ENCODE measurements around the gene NPHS1. TPM values are rescaled to one million over a fixed set of nuclear protein-coding genes. Genes with fewer than 3 reads are reported as not detected.
A peak's percentile ranks its signal among the peaks of the same experiment; 100 is the strongest.

NPHS1 gene
- total RNA-seq, 4 donors from 2014 or later, result not detected

DNA sequence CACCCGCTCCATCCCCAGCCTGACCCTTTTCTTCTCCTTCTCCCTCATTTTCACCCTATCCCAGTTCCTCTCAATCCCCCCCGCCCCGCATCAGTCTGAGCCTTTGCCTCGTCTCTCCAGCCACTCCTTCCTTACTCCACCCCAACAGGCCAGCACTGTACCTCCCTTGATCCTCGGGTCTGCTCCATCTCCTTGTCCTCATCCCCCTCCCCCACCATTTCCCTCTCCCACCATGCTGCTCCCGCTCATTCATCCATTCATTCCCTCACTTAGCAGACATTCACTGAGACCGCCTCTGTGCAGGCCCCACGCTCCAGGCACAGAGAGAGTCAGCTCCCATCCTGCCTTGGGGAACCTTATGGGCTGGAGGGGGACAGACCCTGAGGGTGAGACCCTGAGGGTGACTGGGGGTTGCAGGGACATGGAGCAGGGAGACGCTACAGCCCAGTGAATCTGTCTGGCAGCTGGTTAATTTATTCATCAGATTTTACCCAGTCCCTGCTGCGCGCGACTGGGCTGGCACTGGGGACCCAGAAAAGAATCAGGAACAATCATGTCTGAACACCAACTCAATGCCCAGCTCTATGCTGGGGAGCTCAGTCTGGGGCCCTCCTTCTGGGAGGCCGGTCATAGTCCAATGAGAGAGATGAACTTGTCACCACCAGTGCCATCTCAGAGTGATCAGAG is 76.1 kb downstream of the NPHS1 start:
- H3K9me3 ChIP-seq, result no peaks in the 10 kb centered on the region
- peaks cover 0 to 37% of the 10 kb centered on the region in 2 donors for H3K36me3 ChIP-seq
- peaks cover 0 to 21% (median 5%) of the 10 kb centered on the region in 3 donors for H3K4me1 ChIP-seq
- 10 to 12% methylated on average over 4 to 5 of the region's 13 CpGs for WGBS, 2 donors (ENCODE audit: low coverage in 1 of 2)
- ATAC-seq, result no peak
- no peaks in the 10 kb centered on the region for H3K27me3 ChIP-seq
- TF ChIP-seq POLR2A (IDR thresholded peaks at IDR 0.05), result no peak
- no peak for TF ChIP-seq EP300 (IDR thresholded peaks at IDR 0.05)
- TF ChIP-seq, protein P1, sequence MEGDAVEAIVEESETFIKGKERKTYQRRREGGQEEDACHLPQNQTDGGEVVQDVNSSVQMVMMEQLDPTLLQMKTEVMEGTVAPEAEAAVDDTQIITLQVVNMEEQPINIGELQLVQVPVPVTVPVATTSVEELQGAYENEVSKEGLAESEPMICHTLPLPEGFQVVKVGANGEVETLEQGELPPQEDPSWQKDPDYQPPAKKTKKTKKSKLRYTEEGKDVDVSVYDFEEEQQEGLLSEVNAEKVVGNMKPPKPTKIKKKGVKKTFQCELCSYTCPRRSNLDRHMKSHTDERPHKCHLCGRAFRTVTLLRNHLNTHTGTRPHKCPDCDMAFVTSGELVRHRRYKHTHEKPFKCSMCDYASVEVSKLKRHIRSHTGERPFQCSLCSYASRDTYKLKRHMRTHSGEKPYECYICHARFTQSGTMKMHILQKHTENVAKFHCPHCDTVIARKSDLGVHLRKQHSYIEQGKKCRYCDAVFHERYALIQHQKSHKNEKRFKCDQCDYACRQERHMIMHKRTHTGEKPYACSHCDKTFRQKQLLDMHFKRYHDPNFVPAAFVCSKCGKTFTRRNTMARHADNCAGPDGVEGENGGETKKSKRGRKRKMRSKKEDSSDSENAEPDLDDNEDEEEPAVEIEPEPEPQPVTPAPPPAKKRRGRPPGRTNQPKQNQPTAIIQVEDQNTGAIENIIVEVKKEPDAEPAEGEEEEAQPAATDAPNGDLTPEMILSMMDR (IDR thresholded peaks at IDR 0.05), result no peak
- TF ChIP-seq POLR2AphosphoS5 (IDR thresholded peaks at IDR 0.05), result no peak
- H3K4me3 ChIP-seq, result peak overlapping the region; percentile 54 to 94
- H3K27ac ChIP-seq, result peak overlapping the region in 1 of 4 donors; percentile 79

Small RNA genes within 50 kb of the gene (small RNA-seq; reads per million reads assigned to genes)
- 0 reads per million in 4 donors for gene RN7SL402P

Other genes with a start within 250 kb of the NPHS1 start
- gene HAUS5, start 239.8 kb downstream of the NPHS1 start, total RNA-seq, result 1 to 10 TPM; 3.9 to 8.7 (median 6.2) TPM
- 10 to 100 TPM; 66.1 to 98.0 (median 72.8) TPM for gene RBM42, start 223.5 kb downstream of the NPHS1 start, total RNA-seq
- gene ETV2, start 210.8 kb downstream of the NPHS1 start, total RNA-seq, result not detected
- gene COX6B1, start 204.2 kb downstream of the NPHS1 start, total RNA-seq, result 100 to 1,000 TPM; 403 to 607 (median 414) TPM
- not detected for gene UPK1A, start 186.0 kb downstream of the NPHS1 start, total RNA-seq
- under 1 TPM in 2 of 4 donors, not detected in 2; 0.31 TPM for gene ZBTB32, start 147.9 kb downstream of the NPHS1 start, total RNA-seq
- 10 to 100 TPM in 3 of 4 donors, 1 to 10 TPM in 1; 7.7 to 27.0 (median 17.5) TPM for gene KMT2B, start 134.5 kb downstream of the NPHS1 start, total RNA-seq
- gene IGFLR1, start 110.1 kb downstream of the NPHS1 start, total RNA-seq, result 10 to 100 TPM in 1 of 4 donors, 1 to 10 TPM in 3; 4.6 to 14.3 (median 6.7) TPM
- 10 to 100 TPM in 3 of 4 donors, 1 to 10 TPM in 1; 7.5 to 29.3 (median 23.7) TPM for gene U2AF1L4, start 107.1 kb downstream of the NPHS1 start, total RNA-seq
- gene PSENEN, start 106.9 kb downstream of the NPHS1 start, total RNA-seq, result 10 to 100 TPM; 20.4 to 35.7 (median 29.5) TPM
- 10 to 100 TPM; 14.4 to 29.4 (median 18.7) TPM for gene LIN37, start 103.9 kb downstream of the NPHS1 start, total RNA-seq
- 100 to 1,000 TPM in 2 of 4 donors, 10 to 100 TPM in 2; 44.9 to 119 (median 96.6) TPM for gene HSPB6, start 95.5 kb downstream of the NPHS1 start, total RNA-seq
- gene PROSER3, start 94.3 kb downstream of the NPHS1 start, total RNA-seq, result 10 to 100 TPM; 10.1 to 17.1 (median 13.4) TPM
- gene ARHGAP33, start 76.9 kb downstream of the NPHS1 start, total RNA-seq, result 10 to 100 TPM in 1 of 4 donors, 1 to 10 TPM in 3; 3.1 to 22.6 (median 5.5) TPM
- gene PRODH2, start 39.7 kb downstream of the NPHS1 start, total RNA-seq, result not detected
- not detected for gene KIRREL2, start 4.4 kb upstream of the NPHS1 start, total RNA-seq
- gene APLP1, start 16.1 kb upstream of the NPHS1 start, total RNA-seq, result 10 to 100 TPM in 1 of 4 donors, 1 to 10 TPM in 3; 4.7 to 10.0 (median 8.8) TPM
- 1 to 10 TPM; 2.8 to 9.5 (median 5.7) TPM for gene NFKBID, start 48.0 kb upstream of the NPHS1 start, total RNA-seq
- 1 to 10 TPM in 3 of 4 donors, not detected in 1; 1.8 to 3.1 (median 3.0) TPM for gene HCST, start 50.0 kb upstream of the NPHS1 start, total RNA-seq
- 100 to 1,000 TPM in 1 of 4 donors, 10 to 100 TPM in 2, 1 to 10 TPM in 1; 3.0 to 116 (median 45.3) TPM for gene TYROBP, start 55.8 kb upstream of the NPHS1 start, total RNA-seq
- 10 to 100 TPM in 2 of 4 donors, 1 to 10 TPM in 2; 6.7 to 18.5 (median 9.1) TPM for gene LRFN3, start 83.9 kb upstream of the NPHS1 start, total RNA-seq
- 10 to 100 TPM; 44.0 to 52.7 (median 49.8) TPM for gene SDHAF1, start 142.7 kb upstream of the NPHS1 start, total RNA-seq
- under 1 TPM in 3 of 4 donors, not detected in 1; 0.39 to 0.62 (median 0.47) TPM for gene SYNE4, start 156.3 kb upstream of the NPHS1 start, total RNA-seq
- gene ALKBH6, start 161.7 kb upstream of the NPHS1 start, total RNA-seq, result 10 to 100 TPM; 10.7 to 38.3 (median 25.3) TPM
- 10 to 100 TPM; 26.8 to 66.2 (median 31.1) TPM for gene CLIP3, start 180.4 kb upstream of the NPHS1 start, total RNA-seq
- 10 to 100 TPM in 2 of 4 donors, 1 to 10 TPM in 2; 5.3 to 16.8 (median 9.4) TPM for gene THAP8, start 201.8 kb upstream of the NPHS1 start, total RNA-seq
- gene WDR62, start 202.4 kb upstream of the NPHS1 start, total RNA-seq, result under 1 TPM; 0.17 to 0.62 (median 0.29) TPM

Data from gastroesophageal sphincter (tissue), 4 donors.